Suprapubic skin (tissue), 4 donors: ENCODE data around the gene ETV6. TPM values are rescaled to one million over a fixed set of nuclear protein-coding genes. Genes with fewer than 3 reads are reported as not detected.

Experiments
- DNase-seq, 2 donors: peaks; one replicate each; pipeline ENCODE4 v3.0.0-alpha.2; 2019; ENCODE audit warnings: low spot score in 2 of 2
- H3K27ac ChIP-seq: fragments of 200-600 bp; sonication (generic); one replicate; pipeline ENCODE4 v1.5.1; 2019
- H3K27me3 ChIP-seq: fragments of 200-600 bp; sonication (generic); one replicate; pipeline ENCODE4 v1.5.1; 2019
- H3K36me3 ChIP-seq: fragments of 200-600 bp; sonication (generic); one replicate; pipeline ENCODE4 v1.5.1; 2019
- H3K4me1 ChIP-seq: fragments of 200-600 bp; sonication (generic); one replicate; pipeline ENCODE4 v1.5.1; 2019
- H3K4me3 ChIP-seq: fragments of 200-600 bp; sonication (generic); one replicate; pipeline ENCODE4 v1.5.1; 2019; ENCODE audit warnings: mild to moderate bottlenecking
- H3K9me3 ChIP-seq: fragments of 200-600 bp; sonication (generic); one replicate; pipeline ENCODE4 v1.5.1; 2019
- EP300 ChIP-seq: sonication (generic); formaldehyde crosslinking; IDR thresholded peaks from one replicate; pipeline ENCODE4 v1.6.1; 2017; ENCODE audit warnings: antibody characterized with exemption
- POLR2A ChIP-seq, 2 donors: fragments of 450-650 bp; IDR thresholded peaks; one replicate each; pipeline ENCODE4 v1.6.1; 2017; ENCODE audit warnings: antibody characterized with exemption in 2 of 2, mild to moderate bottlenecking in 2 of 2, moderate library complexity in 2 of 2
- POLR2AphosphoS5 ChIP-seq, 3 donors: sonication (generic); formaldehyde crosslinking; IDR thresholded peaks; one replicate each; pipeline ENCODE4 v1.6.1; 2017; ENCODE audit warnings: antibody characterized with exemption in 3 of 3
- WGBS: methylation state at CpG from one replicate; pipeline ENCODE4 v1.1.5; 2018; 5-methylcytosine and 5-hydroxymethylcytosine counted together
- total RNA-seq, 4 donors: library from RNA; depleted of rRNA; stranded (reverse); fragments of >200 nt; gene quantifications; one replicate each; pipeline ENCODE4 v1.1.0, GENCODE V29; 2016
- TF ChIP-seq, protein P1 (sequence below), 2 donors: fragments of 200-600 bp in 1 of 2; fragments of 450-650 bp in 1 of 2; sonication (generic) in 1 of 2; IDR thresholded peaks; one replicate each; pipeline ENCODE4 v1.5.1; 2016 to 2019; ENCODE audit warnings: antibody characterized with exemption in 2 of 2, mild to moderate bottlenecking in 1 of 2, moderate library complexity in 1 of 2

The ETV6 gene
- total RNA-seq, 4 donors from 2014 or later: 16.9 to 41.4 (median 25.1) TPM

DNA sequence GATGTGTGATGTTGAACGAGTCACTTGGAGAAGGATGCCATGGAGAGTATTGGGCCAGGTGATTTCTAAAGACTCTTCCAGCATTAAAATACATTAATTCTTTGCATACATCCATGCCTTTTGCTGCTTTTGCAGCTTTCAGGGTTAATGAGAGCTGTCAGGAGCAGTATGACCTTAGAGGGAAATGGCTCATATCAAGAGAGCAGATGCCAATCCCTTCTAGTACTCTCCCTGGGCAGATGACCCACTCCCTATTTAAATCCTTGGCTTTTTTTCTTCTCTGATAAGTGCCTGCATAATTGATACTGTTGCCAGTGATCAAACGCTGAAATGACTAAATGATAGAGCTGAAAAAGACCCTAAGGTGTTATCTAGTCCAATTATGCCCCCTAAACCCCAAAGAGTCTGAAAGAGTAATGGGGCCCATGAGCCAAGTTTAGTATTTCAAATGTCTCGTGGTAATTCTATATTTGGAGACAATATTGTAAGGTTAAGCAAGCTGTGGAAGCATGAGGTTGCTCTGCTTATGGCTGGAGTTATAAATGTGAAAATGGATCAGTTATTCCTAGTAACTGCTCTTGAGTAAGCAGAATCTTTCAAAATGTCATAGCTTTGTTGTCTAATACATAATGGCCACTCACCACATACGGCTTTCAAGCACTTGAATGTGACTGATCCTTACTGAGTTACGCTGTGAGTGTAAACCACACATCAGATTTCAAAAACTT is 137.3 kb downstream of the ETV6 start:
- no peak for DNase-seq
- peaks cover 2% of the 10 kb centered on the region for H3K36me3 ChIP-seq
- H3K4me1 ChIP-seq: peaks cover 8% of the 10 kb centered on the region
- H3K9me3 ChIP-seq: no peaks in the 10 kb centered on the region
- 78% methylated on average over 5 of the region's 5 CpGs for WGBS
- H3K27me3 ChIP-seq: no peaks in the 10 kb centered on the region
- no peak overlapping the region for H3K27ac ChIP-seq
- TF ChIP-seq POLR2AphosphoS5 (IDR thresholded peaks at IDR 0.05) (no peak), POLR2A (IDR thresholded peaks at IDR 0.05) (no peak), EP300 (no peak)
- TF ChIP-seq, protein P1, sequence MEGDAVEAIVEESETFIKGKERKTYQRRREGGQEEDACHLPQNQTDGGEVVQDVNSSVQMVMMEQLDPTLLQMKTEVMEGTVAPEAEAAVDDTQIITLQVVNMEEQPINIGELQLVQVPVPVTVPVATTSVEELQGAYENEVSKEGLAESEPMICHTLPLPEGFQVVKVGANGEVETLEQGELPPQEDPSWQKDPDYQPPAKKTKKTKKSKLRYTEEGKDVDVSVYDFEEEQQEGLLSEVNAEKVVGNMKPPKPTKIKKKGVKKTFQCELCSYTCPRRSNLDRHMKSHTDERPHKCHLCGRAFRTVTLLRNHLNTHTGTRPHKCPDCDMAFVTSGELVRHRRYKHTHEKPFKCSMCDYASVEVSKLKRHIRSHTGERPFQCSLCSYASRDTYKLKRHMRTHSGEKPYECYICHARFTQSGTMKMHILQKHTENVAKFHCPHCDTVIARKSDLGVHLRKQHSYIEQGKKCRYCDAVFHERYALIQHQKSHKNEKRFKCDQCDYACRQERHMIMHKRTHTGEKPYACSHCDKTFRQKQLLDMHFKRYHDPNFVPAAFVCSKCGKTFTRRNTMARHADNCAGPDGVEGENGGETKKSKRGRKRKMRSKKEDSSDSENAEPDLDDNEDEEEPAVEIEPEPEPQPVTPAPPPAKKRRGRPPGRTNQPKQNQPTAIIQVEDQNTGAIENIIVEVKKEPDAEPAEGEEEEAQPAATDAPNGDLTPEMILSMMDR (IDR thresholded peaks at IDR 0.05): no peak
- no peak overlapping the region for H3K4me3 ChIP-seq

DNA sequence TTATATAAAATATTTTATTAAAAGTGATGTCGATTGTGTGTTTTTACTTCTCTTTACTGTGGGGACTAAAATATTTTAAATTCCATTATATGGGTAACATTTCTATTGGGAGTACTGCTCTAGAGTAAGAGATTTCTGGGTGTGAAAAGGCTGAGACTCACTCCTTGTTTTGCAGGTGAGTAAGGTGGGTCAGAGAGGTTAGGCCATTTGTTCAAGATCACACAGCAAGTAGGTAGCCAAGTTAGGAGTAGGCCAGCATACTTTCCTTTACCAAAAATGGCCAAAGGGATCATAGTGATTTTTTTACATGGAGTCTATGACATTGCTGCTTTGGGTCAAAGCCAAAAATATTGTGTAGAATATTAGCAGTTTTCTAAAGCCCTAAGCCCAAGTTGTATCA is 138.0 kb downstream of the ETV6 start:
- WGBS: 95% methylated on average over 1 of the region's 1 CpG

DNA sequence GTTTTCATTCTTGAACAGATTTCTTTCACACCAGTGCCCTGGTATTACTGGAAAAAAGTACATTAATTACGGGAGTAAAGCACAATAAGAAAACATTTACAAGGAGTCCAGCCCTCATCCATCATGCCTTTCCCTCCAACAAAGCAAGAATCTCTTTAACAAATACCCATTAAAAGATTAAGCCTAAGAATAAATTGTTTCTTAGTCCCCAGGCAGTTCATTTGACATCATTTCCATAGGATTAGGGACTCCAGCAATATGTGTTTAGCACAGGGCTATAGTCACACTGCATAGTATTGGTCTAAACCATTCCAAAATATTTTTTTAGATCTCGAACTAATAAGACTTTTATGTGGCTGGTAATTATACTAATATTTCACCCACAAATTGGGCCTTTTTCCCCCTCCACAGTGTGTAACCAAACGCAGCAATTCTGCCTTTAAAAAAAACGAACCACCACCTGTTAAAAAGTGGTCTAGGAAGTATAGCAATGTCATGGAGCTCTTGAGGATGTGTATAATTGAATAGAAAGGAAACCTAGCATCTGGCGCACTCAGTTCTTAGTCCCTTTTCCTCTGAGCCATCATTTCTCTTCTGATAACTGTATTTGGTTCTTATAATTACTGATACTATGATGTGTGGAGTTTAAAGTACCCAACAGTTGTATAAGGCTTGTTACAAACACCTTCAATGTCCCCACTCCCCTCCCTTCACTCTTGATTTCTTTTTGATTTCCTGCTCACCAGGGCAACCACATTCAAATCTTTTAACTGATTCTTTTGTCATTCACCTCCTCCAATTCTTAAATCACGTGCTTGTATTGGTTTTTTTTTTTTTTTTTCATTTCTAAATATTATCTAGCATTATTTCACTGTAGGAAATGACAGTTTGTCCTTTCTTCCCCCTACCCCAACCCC is 138.7 kb downstream of the ETV6 start:
- Histone ChIP-seq H3K27me3 (no peaks in the 10 kb centered on the region), H3K4me1 (peaks cover 8% of the 10 kb centered on the region), H3K36me3 (peaks cover 2% of the 10 kb centered on the region), H3K4me3 (no peak overlapping the region), H3K9me3 (no peaks in the 10 kb centered on the region), H3K27ac (no peak overlapping the region)
- WGBS: 79% methylated on average over 6 of the region's 6 CpGs
- DNase-seq: no peak
- TF ChIP-seq EP300 (no peak), POLR2A (IDR thresholded peaks at IDR 0.05) (no peak), POLR2AphosphoS5 (IDR thresholded peaks at IDR 0.05) (no peak)
- TF ChIP-seq, protein P1 (IDR thresholded peaks at IDR 0.05): no peak

More for the DNA sequence above, 138.0 kb downstream of the ETV6 start:
- peaks cover 8% of the 10 kb centered on the region for H3K4me1 ChIP-seq
- no peaks in the 10 kb centered on the region for H3K27me3 ChIP-seq
- no peaks in the 10 kb centered on the region for H3K9me3 ChIP-seq
- H3K27ac ChIP-seq: no peak overlapping the region
- no peak for DNase-seq
- TF ChIP-seq, protein P1 (IDR thresholded peaks at IDR 0.05): no peak
- TF ChIP-seq EP300: no peak
- no peak for TF ChIP-seq POLR2A (IDR thresholded peaks at IDR 0.05)
- no peak for TF ChIP-seq POLR2AphosphoS5 (IDR thresholded peaks at IDR 0.05)
- H3K4me3 ChIP-seq: no peak overlapping the region
- peaks cover 2% of the 10 kb centered on the region for H3K36me3 ChIP-seq

DNA sequence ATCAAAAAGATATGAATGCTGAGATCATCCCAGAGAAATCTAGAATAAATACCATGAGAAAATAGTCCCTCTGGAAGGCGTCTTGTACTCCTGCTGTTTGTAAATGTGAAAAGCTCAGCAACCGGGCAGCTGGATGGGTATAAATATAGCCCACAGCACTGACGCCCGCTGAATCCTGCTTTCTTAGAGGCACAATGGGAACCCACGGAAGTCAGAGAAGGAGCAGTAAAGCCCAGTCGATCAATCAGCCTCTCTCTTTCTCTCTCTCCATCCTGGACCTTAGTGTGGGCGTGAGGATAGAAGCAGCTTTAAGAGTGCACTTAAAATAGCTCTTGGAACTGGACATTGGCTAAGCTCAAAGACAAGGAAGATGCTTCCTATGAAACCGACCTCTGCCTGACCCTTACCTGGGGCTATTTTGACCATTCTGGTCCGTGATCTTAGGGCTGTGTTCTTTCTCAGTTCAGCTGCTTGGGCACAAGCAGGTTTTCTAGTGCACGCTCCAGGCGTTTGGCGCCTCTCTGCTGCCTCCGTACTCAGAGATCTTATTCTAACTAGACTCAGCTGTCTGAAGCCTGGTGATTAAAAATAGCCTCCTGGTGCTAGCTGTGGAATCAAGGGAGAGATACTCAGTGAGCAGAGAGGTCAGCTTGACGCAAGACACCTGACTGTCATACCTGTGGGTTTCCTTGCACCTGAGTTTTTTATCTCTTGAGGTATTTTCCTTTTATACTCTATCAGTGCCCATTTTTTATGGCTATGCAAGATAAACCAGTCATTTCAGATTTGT is 144.6 kb downstream of the ETV6 start:
- DNase-seq: no peak
- H3K9me3 ChIP-seq: no peaks in the 10 kb centered on the region
- no peaks in the 10 kb centered on the region for H3K27me3 ChIP-seq
- 80% methylated on average over 14 of the region's 14 CpGs for WGBS
- peaks cover 32% of the 10 kb centered on the region for H3K4me1 ChIP-seq
- no peak overlapping the region for H3K4me3 ChIP-seq
- TF ChIP-seq POLR2A (IDR thresholded peaks at IDR 0.05): no peak
- no peak for TF ChIP-seq EP300
- TF ChIP-seq, protein P1 (IDR thresholded peaks at IDR 0.05): no peak
- TF ChIP-seq POLR2AphosphoS5 (IDR thresholded peaks at IDR 0.05): no peak
- H3K36me3 ChIP-seq: peaks cover 2% of the 10 kb centered on the region
- no peak overlapping the region for H3K27ac ChIP-seq
